Gastrocnemius medialis (tissue), 4 donors: ENCODE data around the gene GLI3. TPM values are rescaled to one million over a fixed set of nuclear protein-coding genes. Genes with fewer than 3 reads are reported as not detected.

Experiments
- ATAC-seq, 2 donors: fragments of 150-250 bp; one replicate each; pipeline ENCODE4 v1.9.1; 2016
- DNase-seq, 2 donors: peaks; one replicate each; pipeline ENCODE4 v3.0.0-alpha.2; 2019
- H3K27ac ChIP-seq, 4 donors: fragments of 200-600 bp; sonication (generic); 1 replicate in 1 of 4; 2 replicates in 3 of 4; pipeline ENCODE4 v1.5.1; 2016 to 2018; ENCODE audit warnings: mild to moderate bottlenecking in 2 of 4, moderate library complexity in 1 of 4
- H3K27me3 ChIP-seq, 3 donors: fragments of 200-600 bp; sonication (generic) in 2 of 3; 1 replicate in 1 of 3; 2 replicates in 2 of 3; pipeline versions ENCODE4 v1.5.1 to v1.6.0; 2016 to 2019; ENCODE audit warnings: mild to moderate bottlenecking in 1 of 3, moderate library complexity in 1 of 3
- H3K36me3 ChIP-seq, 2 donors: fragments of 200-600 bp; sonication (generic) in 1 of 2; one replicate each; pipeline ENCODE4 v1.5.1; 2017 to 2018
- H3K4me1 ChIP-seq, 2 donors: fragments of 200-600 bp; sonication (generic) in 1 of 2; one replicate each; pipeline ENCODE4 v1.5.1; 2016 to 2017; ENCODE audit warnings: mild to moderate bottlenecking in 2 of 2
- H3K4me3 ChIP-seq, 4 donors: fragments of 200-600 bp; sonication (generic) in 3 of 4; 1 replicate in 1 of 4; 2 replicates in 3 of 4; pipeline ENCODE4 v1.5.1; 2016 to 2019; ENCODE audit warnings: mild to moderate bottlenecking in 2 of 4
- H3K9me3 ChIP-seq, 3 donors: fragments of 200-600 bp; sonication (generic) in 2 of 3; 1 replicate in 1 of 3; 2 replicates in 2 of 3; pipeline ENCODE4 v1.5.1; 2016 to 2019
- CTCF ChIP-seq, 5 experiments: fragments of 450-650 bp in 3 of 5; fragments of 200-600 bp in 2 of 5; sonication (generic) in 2 of 5; IDR thresholded peaks in 4 of 5; conservative IDR thresholded peaks in 1 of 5; 1 replicate in 4 of 5; 2 replicates in 1 of 5; pipeline ENCODE4 v1.5.1; 2016 to 2019; ENCODE audit warnings: antibody characterized with exemption in 5 of 5, mild to moderate bottlenecking in 3 of 5, moderate library complexity in 3 of 5
- POLR2A ChIP-seq, 2 donors: fragments of 450-650 bp; IDR thresholded peaks; one replicate each; pipeline ENCODE4 v1.6.1; 2017; ENCODE audit warnings: antibody characterized with exemption in 2 of 2, mild to moderate bottlenecking in 2 of 2, moderate library complexity in 2 of 2
- in situ Hi-C, 4 donors: fragments of 200-750 bp; cut with MboI; loops; one replicate each; pipeline versions ENCODE4 v1.15.0 to v1.8.0; 2017; ENCODE audit warnings: low sequenced_read_pairs in 4 of 4
- intact Hi-C: fragments of 100-400 bp; cut with DNase I; formaldehyde crosslinking; loops from one replicate; pipeline ENCODE4 v1.15.1; 2023; ENCODE audit warnings: low total_unique reads
- total RNA-seq, 4 donors: library from RNA; depleted of rRNA; stranded (reverse); fragments of >200 nt; gene quantifications; one replicate each; pipeline versions ENCODE4 v1.1.0 to v1.2.3, GENCODE V29; 2016

The GLI3 gene
- total RNA-seq, 4 donors from 2014 or later: 0.46 to 1.6 (median 0.81) TPM

- no peak overlapping the region for H3K4me3 ChIP-seq
- no peak for TF ChIP-seq POLR2A (IDR thresholded peaks at IDR 0.05)
- TF ChIP-seq CTCF (IDR thresholded peaks at IDR 0.05 in 4 of 5, conservative IDR thresholded peaks at IDR 0.05 in 1 of 5): no peak
- H3K36me3 ChIP-seq: no peaks in the 10 kb centered on the region
- no peaks in the 10 kb centered on the region for H3K9me3 ChIP-seq
- no peaks in the 10 kb centered on the region for H3K27me3 ChIP-seq
- peak overlapping the region in 3 of 4 donors; percentile 53 to 65 (median 55) for H3K27ac ChIP-seq
- ATAC-seq: no peak
- intact Hi-C loops: loop anchor here (2.0 to 10.0 kb wide), 3 partner anchors 35 to 867 kb away; partner anchors contain the start of gene GLI3
- DNase-seq: no peak
- peaks cover 31 to 52% of the 10 kb centered on the region in 2 donors for H3K4me1 ChIP-seq
- in situ Hi-C loops: loop anchor here in 2 of 4 donors (10.0 to 25.0 kb wide), 2 partner anchors 260 to 707 kb away; partner anchors contain the start of gene GLI3 (in 1 of the 2)
These were observed 259.3 kb downstream of the GLI3 start for GRCh38 chr7:41977661-41978060.

GRCh38 chr7:41977151-41977651, 259.8 kb downstream of the GLI3 start:
- intact Hi-C loops: loop anchor here (2.0 to 10.0 kb wide), 3 partner anchors 34 to 868 kb away; partner anchors contain the start of gene GLI3
- ATAC-seq (peak; percentile 86 to 89), DNase-seq (peak; percentile 34 to 66)
- peaks cover 30 to 48% of the 10 kb centered on the region in 2 donors for H3K4me1 ChIP-seq
- H3K27me3 ChIP-seq: no peaks in the 10 kb centered on the region
- in situ Hi-C loops: loop anchor here in 2 of 4 donors (10.0 to 25.0 kb wide), 2 partner anchors 260 to 708 kb away; partner anchors contain the start of gene GLI3 (in 1 of the 2)
- no peak overlapping the region for H3K4me3 ChIP-seq
- TF ChIP-seq CTCF (IDR thresholded peaks at IDR 0.05 in 4 of 5, conservative IDR thresholded peaks at IDR 0.05 in 1 of 5): peak; percentile 65 to 80 (median 68)
- no peak for TF ChIP-seq POLR2A (IDR thresholded peaks at IDR 0.05)
- no peaks in the 10 kb centered on the region for H3K9me3 ChIP-seq
- peak overlapping the region; percentile 33 to 65 (median 54) for H3K27ac ChIP-seq
- no peaks in the 10 kb centered on the region for H3K36me3 ChIP-seq

DNA sequence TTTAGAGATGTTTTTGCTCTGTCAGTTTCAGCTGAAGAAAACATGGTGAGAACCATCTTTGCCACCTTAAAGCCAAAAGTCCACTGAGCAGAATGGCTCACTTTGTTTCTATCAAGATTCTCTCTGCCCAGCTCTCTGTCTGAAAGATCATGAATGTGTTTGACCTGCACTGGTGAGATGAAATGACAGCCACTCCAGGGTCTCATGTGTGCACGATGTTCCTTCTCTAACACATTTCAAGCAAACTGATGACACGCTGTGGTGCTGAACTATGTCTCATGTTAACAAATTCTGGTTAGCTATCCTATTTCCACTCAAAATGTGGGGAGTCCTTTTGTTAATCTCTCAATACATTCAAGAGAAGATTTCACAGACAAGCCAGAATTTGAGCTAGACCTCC, 260.6 kb downstream of the GLI3 start:
- intact Hi-C loops (loop anchor here (2.0 to 10.0 kb wide), 3 partner anchors 34 to 868 kb away; partner anchors contain the start of gene GLI3), in situ Hi-C loops (loop anchor here in 2 of 4 donors (10.0 to 25.0 kb wide), 2 partner anchors 261 to 708 kb away; partner anchors contain the start of gene GLI3 (in 1 of the 2))
- TF ChIP-seq POLR2A (IDR thresholded peaks at IDR 0.05) (no peak), CTCF (IDR thresholded peaks at IDR 0.05 in 4 of 5, conservative IDR thresholded peaks at IDR 0.05 in 1 of 5) (no peak)

DNA sequence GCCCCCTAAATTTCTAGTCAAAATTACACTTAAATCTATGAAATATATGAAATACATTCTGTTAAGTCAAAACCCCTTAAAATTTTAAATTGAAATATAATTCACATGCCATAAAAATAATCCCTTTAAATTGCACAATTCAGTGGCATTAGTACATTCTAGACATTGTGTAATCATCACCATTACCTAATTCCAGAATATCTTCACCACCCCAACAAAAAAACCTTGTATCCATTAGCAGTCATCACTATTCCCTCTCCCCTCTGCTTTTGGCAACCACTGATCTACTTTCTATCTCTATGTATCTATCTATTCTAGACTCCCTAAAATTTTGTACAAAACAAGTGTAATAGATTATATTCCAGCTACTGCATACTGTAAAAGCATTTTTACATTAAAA, 261.2 kb downstream of the GLI3 start:
- H3K27me3 ChIP-seq: no peaks in the 10 kb centered on the region
- ATAC-seq (peak in 1 of 2 donors; percentile 33), DNase-seq (no peak)
- intact Hi-C loops (loop anchor here (2.0 to 10.0 kb wide), 3 partner anchors 33 to 869 kb away; partner anchors contain the start of gene GLI3), in situ Hi-C loops (loop anchor here in 2 of 4 donors (10.0 to 25.0 kb wide), 2 partner anchors 261 to 709 kb away; partner anchors contain the start of gene GLI3 (in 1 of the 2))
- no peaks in the 10 kb centered on the region for H3K9me3 ChIP-seq
- no peak for TF ChIP-seq POLR2A (IDR thresholded peaks at IDR 0.05)
- TF ChIP-seq CTCF (IDR thresholded peaks at IDR 0.05 in 4 of 5, conservative IDR thresholded peaks at IDR 0.05 in 1 of 5): no peak
- no peak overlapping the region for H3K4me3 ChIP-seq
- peaks cover 21 to 34% of the 10 kb centered on the region in 2 donors for H3K4me1 ChIP-seq
- no peaks in the 10 kb centered on the region for H3K36me3 ChIP-seq
- peak overlapping the region in 3 of 4 donors; percentile 33 to 65 (median 55) for H3K27ac ChIP-seq

More for the DNA sequence above, 260.6 kb downstream of the GLI3 start:
- Histone ChIP-seq H3K9me3 (no peaks in the 10 kb centered on the region), H3K36me3 (no peaks in the 10 kb centered on the region), H3K4me3 (no peak overlapping the region), H3K27me3 (no peaks in the 10 kb centered on the region), H3K27ac (peak overlapping the region; percentile 33 to 65 (median 54)), H3K4me1 (peaks cover 22 to 40% of the 10 kb centered on the region in 2 donors)
- peak; percentile 54 to 56 for ATAC-seq
- DNase-seq: no peak
